Bronchial epithelial cell (primary cell): ENCODE results near the gene SEMA4C. TPM values are rescaled to one million over a fixed set of nuclear protein-coding genes. Genes with fewer than 3 reads are reported as not detected.

Experiments used
- DNase-seq: peaks from one replicate; pipeline ENCODE4 v3.0.0-alpha.2; 2010; ENCODE audit warnings: low read depth
- FAIRE-seq: peaks from 2 replicates; lab custom pipeline; 2011; peaks lifted over from hg19 to GRCh38; lab: Jason Lieb, UNC
- H3K27me3 ChIP-seq: 2 replicates; pipeline ENCODE4 v1.5.1; 2011; ENCODE audit warnings: low read length; ENCODE audit not compliant: control insufficient read depth, insufficient read depth
- H3K36me3 ChIP-seq: 2 replicates; pipeline ENCODE4 v1.5.1; 2011; ENCODE audit warnings: low read length; ENCODE audit not compliant: control insufficient read depth, insufficient read depth
- H3K4me3 ChIP-seq: 2 replicates; pipeline ENCODE4 v1.5.1; 2011; ENCODE audit warnings: mild to moderate bottlenecking, low read depth, low read length, control low read depth
- CTCF ChIP-seq: IDR thresholded peaks from 2 replicates; pipeline ENCODE4 v1.5.1; 2011; ENCODE audit warnings: mild to moderate bottlenecking, moderate library complexity, low read length, control low read depth, inconsistent platforms; ENCODE audit not compliant: insufficient read depth, severe bottlenecking
- total RNA-seq: library from RNA; depleted of rRNA; stranded (reverse); fragments of >200 nt; gene quantifications from 2 replicates; pipeline ENCODE4 v1.2.1, GENCODE V29; 2014

Gene SEMA4C
- total RNA-seq, 1 donor from 2014 or later = 8.2 TPM

GRCh38 chr2:96884299-96885094, 14.6 kb upstream of the SEMA4C start:
- Histone ChIP-seq H3K4me3 (no peak overlapping the region), H3K27me3 (no peaks in the 10 kb centered on the region), H3K36me3 (no peaks in the 10 kb centered on the region)
- DNase-seq (peak; percentile 75), FAIRE-seq (peak; percentile 43)
- no peak for TF ChIP-seq CTCF

- H3K4me3 ChIP-seq = no peak overlapping the region
- H3K36me3 ChIP-seq = no peaks in the 10 kb centered on the region
- no peak for TF ChIP-seq CTCF
- no peak for FAIRE-seq
- no peaks in the 10 kb centered on the region for H3K27me3 ChIP-seq
- no peak for DNase-seq
Observed at GRCh38 chr2:96883306-96883705, 13.4 kb upstream of the SEMA4C start.

- H3K36me3 ChIP-seq = no peaks in the 10 kb centered on the region
- no peak for FAIRE-seq
- no peak for TF ChIP-seq CTCF
- DNase-seq = no peak
- no peak overlapping the region for H3K4me3 ChIP-seq
- no peaks in the 10 kb centered on the region for H3K27me3 ChIP-seq
Observed at GRCh38 chr2:96882906-96883305, 13.0 kb upstream of the SEMA4C start.

- Histone ChIP-seq H3K27me3 (no peaks in the 10 kb centered on the region), H3K4me3 (no peak overlapping the region)
- peak; percentile 47 for FAIRE-seq
Observed at GRCh38 chr2:96882230-96882629, 12.3 kb upstream of the SEMA4C start.

GRCh38 chr2:96881349-96882195, 11.7 kb upstream of the SEMA4C start:
- no peak for FAIRE-seq
- DNase-seq = no peak
- H3K27me3 ChIP-seq = no peaks in the 10 kb centered on the region
- H3K4me3 ChIP-seq = no peak overlapping the region
- no peaks in the 10 kb centered on the region for H3K36me3 ChIP-seq
- TF ChIP-seq CTCF = no peak

More at GRCh38 chr2:96882230-96882629, 12.3 kb upstream of the SEMA4C start:
- DNase-seq = peak; percentile 84
- H3K36me3 ChIP-seq = no peaks in the 10 kb centered on the region
- TF ChIP-seq CTCF = no peak
